SK-N-MC (cell line): ENCODE results near the gene FANCC.

ENCODE experiments used
- DNase-seq: peaks from one replicate; pipeline ENCODE4 v3.0.0-alpha.2; 2011; ENCODE audit warnings: low read depth, low spot score
- H3K27ac ChIP-seq: fragments of 200-600 bp; sonication (generic); 2 replicates; pipeline ENCODE4 v1.5.1; 2016; ENCODE audit warnings: mixed run types
- H3K36me3 ChIP-seq: fragments of 200-600 bp; sonication (generic); 2 replicates; pipeline ENCODE4 v1.6.1; 2017; ENCODE audit warnings: antibody characterized with exemption, low read length, mixed read lengths; ENCODE audit not compliant: insufficient read depth
- H3K4me3 ChIP-seq: fragments of 200-600 bp; sonication (generic); 2 replicates; pipeline ENCODE4 v1.5.1; 2016
- H3K9ac ChIP-seq: fragments of 200-600 bp; sonication (generic); 2 replicates; pipeline ENCODE4 v1.8.0; 2017; ENCODE audit warnings: mixed run types, mixed read lengths; ENCODE audit not compliant: insufficient read length
- H3K9me3 ChIP-seq: fragments of 200-600 bp; sonication (generic); 2 replicates; pipeline ENCODE4 v1.6.1; 2017; ENCODE audit warnings: low read depth, mild to moderate bottlenecking, antibody characterized with exemption, low read length, moderate library complexity, mixed read lengths
- EZH2 ChIP-seq: fragments of 200-600 bp; sonication (generic); IDR thresholded peaks from one replicate; pipeline ENCODE4 v1.6.1; 2017; ENCODE audit warnings: antibody characterized with exemption
- FOXP2 ChIP-seq: optimal IDR thresholded peaks from 2 replicates; pipeline ENCODE3; 2011; ENCODE audit warnings: mild to moderate bottlenecking, moderate library complexity; ENCODE audit not compliant: insufficient read depth; ENCODE audit errors: extremely low read length, control extremely low read depth
- POLR2AphosphoS5 ChIP-seq: IDR thresholded peaks from 2 replicates; pipeline ENCODE4 v1.6.1; 2012; ENCODE audit warnings: mild to moderate bottlenecking, low read depth, low read length, borderline replicate concordance

The FANCC gene

DNA sequence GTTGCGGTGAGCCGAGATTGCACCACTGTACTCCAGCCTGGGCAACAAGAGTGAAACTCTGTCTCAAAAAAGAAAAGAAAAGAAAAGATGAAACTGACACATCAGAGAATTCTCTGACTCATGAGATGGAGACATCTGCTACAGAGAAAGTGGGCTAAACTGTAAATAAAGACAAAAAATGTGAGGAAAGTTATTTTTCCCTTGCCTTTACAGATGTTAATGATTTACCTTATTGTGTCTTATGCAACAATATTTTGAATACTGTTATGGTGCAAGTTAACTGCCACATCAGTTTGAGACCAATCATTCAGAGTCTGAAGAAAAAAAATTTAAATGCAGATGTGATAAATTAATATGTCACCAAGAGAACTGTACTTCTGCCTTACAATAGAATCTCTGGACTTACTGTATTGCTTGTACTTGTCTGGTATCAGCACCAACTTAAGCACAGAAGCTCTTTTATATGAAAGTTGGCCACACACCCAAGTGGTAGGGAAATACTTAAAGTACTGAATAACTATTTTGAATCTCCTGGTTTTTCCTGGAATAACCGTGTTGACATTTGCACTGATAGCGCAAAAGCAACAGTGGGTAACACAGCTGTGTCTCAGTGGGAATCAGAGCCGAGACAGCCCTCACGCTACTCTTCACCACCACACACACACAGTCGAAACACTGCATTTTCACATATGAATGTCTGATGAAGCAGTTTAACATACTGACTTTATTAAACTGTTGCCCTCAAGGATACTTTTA is 169.9 kb downstream of the FANCC start:
- no peak for DNase-seq
- no peaks in the 10 kb centered on the region for H3K9me3 ChIP-seq
- H3K4me3 ChIP-seq: no peak overlapping the region
- no peak overlapping the region for H3K27ac ChIP-seq
- no peaks in the 10 kb centered on the region for H3K36me3 ChIP-seq
- no peak for TF ChIP-seq POLR2AphosphoS5
- H3K9ac ChIP-seq: no peak overlapping the region

DNA sequence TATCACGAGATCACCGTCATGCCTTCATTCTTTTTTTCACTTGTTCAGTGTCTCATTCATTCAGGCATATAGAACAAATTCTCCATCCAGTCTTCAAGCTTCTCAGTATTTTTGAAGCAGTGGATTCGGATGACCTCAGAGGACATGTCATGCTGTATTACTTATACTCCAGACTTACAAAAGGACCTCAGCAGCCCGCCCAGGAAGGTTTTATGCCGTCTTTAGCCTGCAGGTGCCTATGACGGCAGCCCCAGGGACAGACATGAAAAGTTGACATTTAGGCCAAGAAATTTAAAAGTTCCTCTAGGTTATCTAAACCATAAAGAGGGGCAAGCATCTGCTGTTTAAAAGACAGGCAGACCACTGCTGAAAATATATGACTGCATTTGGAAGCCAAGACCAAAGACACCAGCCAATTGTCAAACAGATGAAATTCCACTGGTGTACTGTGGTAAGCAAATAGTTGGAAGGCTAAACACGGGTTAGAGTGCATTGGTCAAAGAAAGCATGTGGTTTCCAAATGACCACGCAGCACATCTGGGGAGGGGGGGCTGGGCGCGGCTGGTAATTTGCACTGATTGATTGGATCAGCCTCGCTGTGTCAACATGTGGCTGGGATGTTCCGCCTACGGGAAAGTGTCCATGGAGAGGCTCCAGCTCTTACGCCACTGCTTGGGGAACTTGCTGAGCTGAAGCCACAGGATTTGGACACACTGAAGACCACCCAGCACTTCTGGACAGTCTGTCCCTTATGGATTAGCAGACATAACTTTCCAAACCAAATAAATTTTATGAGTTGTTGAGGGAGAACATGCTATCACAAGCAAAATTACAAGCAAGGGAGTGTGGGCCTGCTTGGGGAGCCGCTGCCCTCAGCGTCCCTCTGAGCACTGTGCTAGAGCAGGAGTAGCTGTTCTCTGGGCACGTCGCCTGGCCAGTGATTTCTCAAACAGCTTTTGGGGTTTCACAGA is 173.6 kb downstream of the FANCC start:
- Histone ChIP-seq H3K9ac (no peak overlapping the region), H3K4me3 (no peak overlapping the region), H3K27ac (no peak overlapping the region), H3K36me3 (no peaks in the 10 kb centered on the region), H3K9me3 (no peaks in the 10 kb centered on the region)
- TF ChIP-seq POLR2AphosphoS5 (no peak), FOXP2 (no peak), EZH2 (no peak)
- DNase-seq: no peak

DNA sequence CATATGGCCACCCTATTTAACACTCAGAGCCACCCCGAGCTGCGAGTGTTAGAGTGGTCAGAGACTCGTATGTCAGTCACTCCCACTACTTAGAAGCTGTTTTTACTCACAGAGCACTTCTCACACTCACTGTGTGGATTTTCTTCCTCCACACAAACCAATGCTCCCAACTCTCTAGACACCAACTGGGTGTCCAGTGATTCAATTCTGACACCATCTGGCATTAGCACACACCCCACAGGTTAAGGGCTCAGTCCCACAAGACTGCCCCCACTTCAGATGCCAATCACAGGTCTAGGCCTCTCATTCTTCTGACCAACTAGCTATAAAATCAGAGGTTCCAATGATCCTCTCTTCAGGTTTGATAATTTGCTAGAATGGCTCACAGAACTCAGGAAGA is 174.8 kb downstream of the FANCC start:
- H3K9ac ChIP-seq: no peak overlapping the region
- TF ChIP-seq EZH2 (no peak), POLR2AphosphoS5 (no peak), FOXP2 (no peak)

DNA sequence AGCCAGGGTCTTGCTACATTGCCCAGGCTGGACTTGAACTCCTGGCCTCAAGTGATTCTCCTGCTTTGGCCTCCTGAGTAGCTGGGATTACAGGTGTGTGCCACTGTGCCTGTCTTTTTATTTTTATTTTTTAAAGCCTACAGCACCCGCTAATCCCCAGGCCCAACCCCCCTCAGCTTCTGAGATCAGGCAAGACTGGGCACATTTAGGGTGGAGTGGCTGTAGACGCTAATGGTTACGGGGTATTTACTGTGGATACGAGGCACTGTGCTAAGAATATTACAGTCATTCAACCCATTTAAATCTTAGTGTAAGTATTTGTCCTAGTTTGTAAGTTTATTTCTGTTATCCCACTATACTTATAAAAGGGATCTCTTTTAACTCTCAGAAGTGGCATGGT is 175.2 kb downstream of the FANCC start:
- H3K27ac ChIP-seq: no peak overlapping the region
- no peaks in the 10 kb centered on the region for H3K9me3 ChIP-seq
- TF ChIP-seq EZH2 (no peak), POLR2AphosphoS5 (no peak), FOXP2 (no peak)
- H3K36me3 ChIP-seq: no peaks in the 10 kb centered on the region
- DNase-seq: no peak
- H3K9ac ChIP-seq: no peak overlapping the region
- H3K4me3 ChIP-seq: no peak overlapping the region

More for the DNA sequence above, 174.8 kb downstream of the FANCC start:
- Histone ChIP-seq H3K36me3 (no peaks in the 10 kb centered on the region), H3K4me3 (no peak overlapping the region), H3K9me3 (no peaks in the 10 kb centered on the region), H3K27ac (no peak overlapping the region)
- no peak for DNase-seq

DNA sequence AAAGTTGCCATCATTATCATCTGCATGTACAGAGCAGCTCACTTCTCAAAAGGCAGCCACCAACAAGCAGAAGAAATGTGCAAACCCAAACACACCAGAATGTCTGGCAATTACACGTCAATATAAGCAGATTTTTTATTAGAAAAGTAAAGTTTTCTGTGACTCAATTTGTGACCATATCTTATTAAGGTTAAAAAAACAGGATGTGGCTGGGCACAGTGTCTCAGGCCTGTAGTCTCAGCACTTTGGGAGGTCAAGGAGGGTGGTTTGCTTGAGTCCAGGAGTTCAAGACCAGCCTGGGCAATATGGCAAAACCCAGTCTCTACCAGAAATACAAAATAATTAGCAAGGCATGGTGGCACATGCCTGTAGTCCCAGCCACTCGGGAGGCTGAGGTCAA is 176.7 kb downstream of the FANCC start:
- DNase-seq: no peak
- H3K9ac ChIP-seq: no peak overlapping the region
- H3K36me3 ChIP-seq: no peaks in the 10 kb centered on the region
- H3K4me3 ChIP-seq: no peak overlapping the region
- TF ChIP-seq POLR2AphosphoS5 (no peak), FOXP2 (no peak), EZH2 (no peak)
- no peaks in the 10 kb centered on the region for H3K9me3 ChIP-seq
- H3K27ac ChIP-seq: no peak overlapping the region

DNA sequence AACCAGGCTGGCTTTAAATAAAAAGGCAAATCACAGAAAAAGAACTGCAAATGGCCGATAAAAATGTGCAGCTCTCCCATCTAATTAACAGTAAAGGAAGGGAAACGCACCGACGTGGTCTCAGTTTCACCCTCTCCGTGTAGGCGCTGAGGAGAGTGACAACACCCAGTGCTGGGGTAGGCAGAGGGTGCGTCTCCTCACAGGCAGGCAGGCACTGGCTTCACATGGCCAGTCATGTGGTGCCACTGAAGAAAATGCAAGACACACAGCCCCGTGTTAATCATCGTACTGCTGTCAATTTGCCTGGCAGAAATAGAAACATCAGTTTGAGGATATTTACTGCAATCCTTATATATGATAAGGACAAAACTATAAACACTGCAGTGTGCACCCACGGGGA is 178.4 kb downstream of the FANCC start:
- Histone ChIP-seq H3K36me3 (no peaks in the 10 kb centered on the region), H3K4me3 (no peak overlapping the region), H3K9ac (no peak overlapping the region), H3K9me3 (no peaks in the 10 kb centered on the region), H3K27ac (no peak overlapping the region)
- DNase-seq: no peak
- TF ChIP-seq POLR2AphosphoS5: no peak
- no peak for TF ChIP-seq FOXP2
- TF ChIP-seq EZH2: no peak

DNA sequence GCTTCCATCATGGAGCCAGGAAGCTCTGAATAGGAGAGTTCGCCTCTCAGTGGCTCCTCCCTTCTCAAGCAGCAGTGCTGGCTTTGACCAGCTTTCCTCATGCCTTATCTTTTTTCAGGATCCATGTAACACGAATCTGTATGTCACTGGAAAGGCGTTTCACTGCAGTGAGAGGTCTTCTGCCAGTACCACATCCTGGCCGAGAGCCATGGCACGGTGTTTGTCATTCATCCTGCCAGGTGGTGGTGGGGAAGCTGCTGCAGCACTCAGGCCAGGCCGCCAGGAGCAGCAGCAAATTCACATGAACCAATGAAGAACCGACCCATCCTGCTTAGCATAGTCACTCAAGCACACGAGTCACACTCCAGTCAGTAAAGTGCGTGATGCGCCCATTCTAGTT is 179.0 kb downstream of the FANCC start:
- H3K9ac ChIP-seq: no peak overlapping the region
- DNase-seq: no peak
- H3K4me3 ChIP-seq: no peak overlapping the region
- H3K36me3 ChIP-seq: no peaks in the 10 kb centered on the region
- TF ChIP-seq FOXP2: no peak
- TF ChIP-seq POLR2AphosphoS5: no peak
- no peak for TF ChIP-seq EZH2
- no peaks in the 10 kb centered on the region for H3K9me3 ChIP-seq
- H3K27ac ChIP-seq: no peak overlapping the region

DNA sequence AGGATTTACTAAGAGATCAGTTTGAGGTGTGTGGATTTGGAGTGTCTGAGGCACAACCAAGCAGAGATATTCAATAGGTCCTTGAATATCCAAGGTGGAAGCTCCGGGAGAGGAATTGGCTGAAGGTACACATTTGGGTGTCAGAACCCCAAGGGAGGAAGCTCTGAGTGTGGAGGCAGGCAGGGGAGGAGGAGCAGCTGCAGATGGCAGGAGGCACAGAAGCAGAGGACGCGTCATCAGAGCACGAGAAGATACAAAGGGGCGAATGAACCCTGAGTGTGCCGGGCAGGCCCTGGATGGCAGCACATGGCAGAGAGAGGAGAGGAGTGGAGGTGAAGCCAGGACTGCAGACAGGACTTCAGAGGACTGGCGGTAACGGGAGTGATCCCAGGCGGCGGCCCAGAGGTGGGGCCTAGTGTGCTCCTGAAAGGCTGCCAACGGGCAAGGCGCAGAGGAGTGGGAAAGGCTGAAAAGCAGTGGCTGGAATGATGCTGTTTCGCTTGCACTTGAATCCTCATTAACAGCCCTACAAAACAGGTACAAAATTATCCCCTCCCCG is 179.8 kb downstream of the FANCC start:
- DNase-seq: no peak
- Histone ChIP-seq H3K36me3 (no peaks in the 10 kb centered on the region), H3K27ac (no peak overlapping the region), H3K9me3 (no peaks in the 10 kb centered on the region), H3K9ac (no peak overlapping the region), H3K4me3 (no peak overlapping the region)
- no peak for TF ChIP-seq FOXP2
- TF ChIP-seq EZH2: no peak
- no peak for TF ChIP-seq POLR2AphosphoS5
